Thymus (tissue), 11 donors: ENCODE results near the gene CCDC141. TPM values are rescaled to one million over a fixed set of nuclear protein-coding genes. Genes with fewer than 3 reads are reported as not detected.
"Not testable (repeated sequence)": the region's sequence is repeated elsewhere in the genome, so short reads cannot be mapped to it uniquely, and the experiment has no call there.

Experiments used
- DNase-seq, 9 donors: peaks; one replicate each; pipeline ENCODE4 v3.0.0-alpha.2; 2013; ENCODE audit warnings: low spot score in 9 of 9, low read depth in 6 of 9, missing footprints in 1 of 9
- H3K27ac ChIP-seq, 2 donors: one replicate each; pipeline ENCODE4 v1.5.1; 2013; ENCODE audit warnings: control low read depth in 1 of 2, low read depth in 1 of 2, low read length in 1 of 2, mild to moderate bottlenecking in 1 of 2, moderate library complexity in 1 of 2
- H3K27me3 ChIP-seq, 2 donors: one replicate each; pipeline ENCODE4 v1.5.1; 2013; ENCODE audit warnings: low read length in 1 of 2; ENCODE audit not compliant: control insufficient read depth in 2 of 2, insufficient read depth in 1 of 2
- H3K36me3 ChIP-seq, 2 donors: one replicate each; pipeline ENCODE4 v1.5.1; 2013; ENCODE audit warnings: low read length in 1 of 2, mild to moderate bottlenecking in 1 of 2, moderate library complexity in 1 of 2; ENCODE audit not compliant: control insufficient read depth in 2 of 2, insufficient read depth in 2 of 2
- H3K4me1 ChIP-seq, 2 donors: one replicate each; pipeline ENCODE4 v1.5.1; 2013; ENCODE audit warnings: low read length in 2 of 2; ENCODE audit not compliant: control insufficient read depth in 2 of 2, insufficient read depth in 2 of 2
- H3K4me3 ChIP-seq, 2 donors: one replicate each; pipeline ENCODE4 v1.5.1; 2013; ENCODE audit warnings: low read length in 2 of 2, control low read depth in 1 of 2, mild to moderate bottlenecking in 1 of 2
- H3K9me3 ChIP-seq, 2 donors: one replicate each; pipeline ENCODE4 v1.5.1; 2013; ENCODE audit warnings: low read length in 1 of 2, mild to moderate bottlenecking in 1 of 2; ENCODE audit not compliant: control insufficient read depth in 2 of 2, insufficient read depth in 1 of 2
- WGBS: extraction: QIAGEN DNeasy Blood & Tissue Kit; methylation state at CpG from one replicate; pipeline ENCODE4 v1.1.7; 2013; 5-methylcytosine and 5-hydroxymethylcytosine counted together
- polyA plus RNA-seq: library from polyadenylated mRNA; stranded (reverse); fragments of 200-250 nt; gene quantifications from one replicate; pipeline ENCODE4 v1.2.3, GENCODE V29; 2013
- total RNA-seq: library from RNA; stranded (reverse); fragments of 120-200 nt; gene quantifications from one replicate; pipeline ENCODE4 v1.2.4, GENCODE V29; 2013
- donor health status: healthy.

Gene CCDC141
- total and polyA plus RNA-seq, 2 donors: 0.84 to 5.8 TPM

DNA sequence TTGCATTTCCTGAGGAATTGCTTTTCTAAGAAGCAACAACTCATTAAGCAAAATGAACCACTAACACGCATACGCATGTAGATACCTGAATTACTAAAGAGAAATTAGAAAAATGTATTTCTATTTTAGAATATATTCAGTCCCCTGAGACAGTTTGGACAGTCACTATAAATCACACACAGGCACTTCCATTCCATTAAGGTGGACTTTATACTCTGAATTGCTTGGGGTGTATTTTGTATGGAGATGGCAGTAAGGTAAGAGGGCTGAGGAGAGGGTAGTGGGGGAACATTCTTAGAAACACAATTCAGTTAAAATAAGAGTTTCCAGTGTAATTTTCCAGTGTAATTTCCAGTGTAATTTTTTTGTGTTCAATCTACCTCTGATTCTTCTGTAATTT, 1.8 kb downstream of the CCDC141 start:
- Histone ChIP-seq H3K9me3 (no peaks in the 10 kb centered on the region), H3K27ac (no peak overlapping the region), H3K4me1 (peaks cover 14 to 29% of the 10 kb centered on the region in 2 donors), H3K4me3 (no peak overlapping the region), H3K36me3 (peaks cover 3 to 5% of the 10 kb centered on the region in 2 donors), H3K27me3 (no peaks in the 10 kb centered on the region)
- DNase-seq: no peak
- WGBS: 84% methylated on average over 2 of the region's 2 CpGs

DNA sequence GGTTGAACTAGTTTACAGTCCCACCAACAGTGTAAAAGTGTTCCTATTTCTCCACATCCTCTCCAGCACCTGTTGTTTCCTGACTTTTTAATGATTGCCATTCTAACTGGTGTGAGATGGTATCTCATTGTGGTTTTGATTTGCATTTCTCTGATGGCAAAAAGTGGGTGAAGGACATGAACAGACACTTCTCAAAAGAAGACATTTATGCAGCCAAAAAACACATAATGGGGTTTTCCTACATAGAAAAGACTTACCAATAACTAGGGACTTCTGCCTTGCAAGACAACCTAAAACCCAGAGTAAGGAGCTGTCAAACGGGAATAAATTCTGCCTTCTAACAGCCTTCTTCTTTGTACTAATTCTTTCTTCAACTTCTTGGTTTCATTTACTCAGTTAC, 4.3 kb downstream of the CCDC141 start:
- 4% methylated on average over 1 of the region's 1 CpG for WGBS
- not testable (repeated sequence) for H3K27me3 ChIP-seq, H3K9me3 ChIP-seq, H3K27ac ChIP-seq, H3K4me3 ChIP-seq, DNase-seq, H3K36me3 ChIP-seq
- peaks cover 14 to 19% of the 10 kb centered on the region in 2 donors for H3K4me1 ChIP-seq

DNA sequence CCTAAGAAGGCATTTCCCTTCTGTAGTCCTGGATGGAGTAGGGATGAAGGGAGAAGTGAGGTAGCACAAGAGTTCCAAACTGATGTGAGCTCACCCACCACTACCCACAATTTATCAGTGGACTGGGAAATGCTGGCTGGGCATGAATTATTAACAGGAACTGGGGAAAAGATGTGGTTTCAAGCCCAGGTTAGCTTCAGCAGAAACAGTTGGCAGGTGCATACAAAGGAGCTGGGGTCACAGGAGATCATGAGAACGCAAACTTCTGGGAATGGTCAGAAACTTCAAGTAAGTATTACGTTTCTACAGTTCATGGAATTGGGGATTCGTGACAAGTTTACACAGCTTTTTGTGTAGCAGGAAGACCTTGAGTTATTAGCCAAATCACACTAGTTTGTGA, 5.4 kb downstream of the CCDC141 start:
- H3K9me3 ChIP-seq: no peaks in the 10 kb centered on the region
- H3K36me3 ChIP-seq: peaks cover 3 to 5% of the 10 kb centered on the region in 2 donors
- no peak for DNase-seq
- WGBS: 88% methylated on average over 3 of the region's 3 CpGs
- H3K4me3 ChIP-seq: no peak overlapping the region
- no peaks in the 10 kb centered on the region for H3K27me3 ChIP-seq
- H3K27ac ChIP-seq: no peak overlapping the region
- peaks cover 10 to 13% of the 10 kb centered on the region in 2 donors for H3K4me1 ChIP-seq

DNA sequence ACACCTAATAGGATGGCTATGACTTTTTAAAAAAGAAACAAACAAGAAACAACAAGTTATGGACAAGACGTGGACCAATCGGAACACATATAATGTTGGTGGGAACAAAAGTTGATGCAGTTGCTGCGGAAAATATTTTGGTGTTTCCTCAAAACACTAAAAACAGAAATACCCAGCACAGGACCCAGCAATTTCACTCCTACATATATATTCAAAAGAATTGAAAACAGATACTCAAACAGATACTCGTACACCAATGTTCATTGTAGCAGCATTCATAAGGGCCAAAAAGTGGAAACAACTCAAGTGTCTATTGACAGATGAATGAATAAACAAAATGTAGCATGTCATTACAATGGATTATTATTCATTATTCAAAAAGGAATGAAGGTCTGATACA, 12.1 kb downstream of the CCDC141 start:
- Histone ChIP-seq H3K4me3 (no peak overlapping the region), H3K27ac (no peak overlapping the region), H3K4me1 (no peaks in the 10 kb centered on the region), H3K9me3 (no peaks in the 10 kb centered on the region), H3K27me3 (no peaks in the 10 kb centered on the region), H3K36me3 (no peaks in the 10 kb centered on the region)
- no peak for DNase-seq
- WGBS: 97% methylated on average over 4 of the region's 4 CpGs

DNA sequence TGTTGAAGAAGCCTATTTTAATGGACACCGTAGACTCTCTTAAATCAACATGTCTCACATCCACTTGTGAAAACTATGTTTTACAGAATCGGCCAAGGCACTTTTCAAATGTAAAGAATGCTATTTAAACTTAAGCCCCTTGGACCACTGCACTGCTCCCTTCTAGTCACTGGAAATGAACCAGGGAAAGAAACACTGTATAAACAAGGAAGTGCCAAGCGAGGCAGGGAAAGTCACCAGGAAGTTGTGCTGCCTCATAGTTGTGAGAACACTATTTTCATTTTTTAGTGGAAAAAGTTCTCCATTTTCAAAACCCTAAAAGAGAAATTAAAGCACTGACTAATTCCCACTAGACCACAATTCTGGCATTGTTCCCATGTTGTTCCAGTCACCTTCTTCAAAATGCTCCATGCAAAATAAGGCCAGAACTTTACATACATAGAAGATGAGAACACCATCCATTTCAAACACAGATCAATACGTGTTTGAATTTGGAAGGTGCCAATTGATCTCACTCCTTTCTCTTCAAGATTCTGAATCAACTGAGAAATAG, 13.5 kb downstream of the CCDC141 start:
- Histone ChIP-seq H3K27me3 (no peaks in the 10 kb centered on the region), H3K4me1 (peaks cover 4 to 9% of the 10 kb centered on the region in 2 donors), H3K36me3 (no peaks in the 10 kb centered on the region), H3K27ac (no peak overlapping the region), H3K9me3 (no peaks in the 10 kb centered on the region), H3K4me3 (no peak overlapping the region)
- no peak for DNase-seq
- WGBS: 83% methylated on average over 4 of the region's 4 CpGs

DNA sequence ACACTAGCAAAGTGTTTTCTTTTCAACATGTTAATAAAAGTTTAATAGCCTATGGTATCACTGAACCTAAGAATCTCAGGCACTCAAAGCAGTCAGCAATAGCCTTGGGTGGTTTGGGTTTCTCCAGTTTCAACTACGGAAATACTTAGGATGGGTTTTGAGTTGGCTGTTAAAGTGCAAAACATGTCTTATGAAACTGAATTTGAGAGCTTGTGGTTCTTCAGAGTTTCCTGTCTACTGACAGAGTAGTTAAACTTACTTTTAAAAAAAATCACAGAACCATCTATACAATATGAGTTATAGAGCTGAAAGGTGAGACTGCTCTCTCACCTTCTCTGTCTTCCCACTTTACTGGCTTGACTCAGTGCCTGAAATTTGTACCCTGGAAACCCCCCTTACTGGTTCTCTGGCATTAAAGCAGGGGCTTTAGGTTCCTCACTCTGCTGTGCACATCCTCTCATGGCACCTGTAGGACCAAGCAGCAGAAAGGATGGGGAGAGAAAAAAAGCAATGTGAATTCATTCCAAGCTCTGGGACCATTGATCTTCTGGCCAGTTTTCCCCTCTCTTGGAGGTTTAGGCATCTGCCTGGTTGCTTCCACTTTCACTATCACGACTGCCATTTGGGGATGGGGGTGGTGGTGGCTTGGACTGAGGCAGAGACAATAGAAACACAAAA, 18.1 kb downstream of the CCDC141 start:
- peak overlapping the region in 1 of 2 donors; percentile 2 for H3K4me3 ChIP-seq
- peak in 7 of 9 donors; percentile 45 to 83 (median 55) for DNase-seq
- H3K36me3 ChIP-seq: no peaks in the 10 kb centered on the region
- peaks cover 4 to 9% of the 10 kb centered on the region in 2 donors for H3K4me1 ChIP-seq
- peak overlapping the region; percentile 85 to 90 for H3K27ac ChIP-seq
- H3K9me3 ChIP-seq: peaks cover 0 to 7% of the 10 kb centered on the region in 2 donors
- H3K27me3 ChIP-seq: no peaks in the 10 kb centered on the region
- WGBS: 2% methylated on average over 2 of the region's 2 CpGs

DNA sequence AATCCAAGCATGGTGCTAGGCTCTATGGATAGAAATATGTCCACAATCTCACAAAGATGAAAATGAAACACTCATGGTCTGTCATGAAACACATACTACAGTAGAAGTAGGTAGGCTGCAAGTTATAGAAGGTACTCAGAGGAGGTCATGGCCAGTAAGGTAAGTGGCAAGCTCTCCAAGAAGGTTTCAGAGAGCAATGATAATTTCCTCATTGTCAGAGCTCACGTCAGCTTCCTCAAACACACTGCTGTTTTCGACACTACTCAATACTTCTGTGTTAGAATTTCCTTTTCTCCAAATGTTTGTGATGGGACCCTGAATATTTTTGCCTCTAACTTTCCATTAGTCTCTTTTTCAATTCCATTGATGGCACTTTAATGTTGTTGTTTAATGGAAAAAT, 25.5 kb downstream of the CCDC141 start:
- Histone ChIP-seq H3K9me3 (peaks cover 0 to 16% of the 10 kb centered on the region in 2 donors), H3K27me3 (no peaks in the 10 kb centered on the region), H3K36me3 (no peaks in the 10 kb centered on the region), H3K4me1 (no peaks in the 10 kb centered on the region), H3K27ac (no peak overlapping the region), H3K4me3 (no peak overlapping the region)
- no peak for DNase-seq
- 56% methylated on average over 2 of the region's 2 CpGs for WGBS

DNA sequence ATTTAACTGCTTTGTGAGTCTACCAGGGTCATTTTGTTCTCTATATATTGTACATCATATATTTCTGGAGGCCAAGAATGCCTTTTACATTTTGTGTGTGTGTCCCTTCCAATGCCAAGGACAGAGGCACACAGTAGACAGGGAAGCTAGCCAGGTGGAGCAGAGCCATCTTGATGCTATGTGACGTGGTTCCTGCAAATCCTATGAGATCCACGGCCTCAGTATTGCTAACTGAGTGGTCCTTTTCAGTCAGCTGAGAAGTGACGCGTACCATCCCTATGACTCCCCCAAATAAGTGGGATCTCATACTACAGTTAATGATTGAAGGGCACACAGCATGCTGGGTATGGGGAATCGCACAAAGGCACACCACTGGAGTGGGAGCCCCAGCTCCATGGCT, 27.3 kb downstream of the CCDC141 start:
- whole genome bisulfite sequencing: 97% methylated on average over 5 of the region's 5 CpGs

DNA sequence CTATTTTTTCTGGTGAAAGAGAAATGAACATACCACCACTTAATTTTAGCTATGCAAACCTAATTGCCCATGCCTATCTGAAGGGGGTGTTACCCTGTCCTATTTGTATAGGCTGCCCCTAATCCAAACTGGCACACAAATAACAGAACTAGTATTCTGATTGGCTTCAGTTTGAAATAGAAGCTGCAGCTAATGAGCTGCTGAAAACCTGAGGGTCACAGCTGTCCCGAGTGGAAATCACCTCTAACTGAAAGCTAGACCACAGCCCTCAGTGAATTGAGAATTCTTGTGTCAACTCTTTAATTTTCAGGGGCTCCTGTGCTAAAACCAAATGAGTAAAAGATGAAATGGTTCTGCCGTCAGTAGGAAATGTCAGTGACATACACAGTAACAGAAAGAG, 28.7 kb downstream of the CCDC141 start:
- H3K4me1 ChIP-seq: peaks cover 2 to 6% of the 10 kb centered on the region in 2 donors

More for the DNA sequence above, 27.3 kb downstream of the CCDC141 start:
- peaks cover 1 to 4% of the 10 kb centered on the region in 2 donors for H3K4me1 ChIP-seq
- H3K27me3 ChIP-seq: no peaks in the 10 kb centered on the region
- no peaks in the 10 kb centered on the region for H3K36me3 ChIP-seq
- no peak overlapping the region for H3K4me3 ChIP-seq
- peaks cover 0 to 16% of the 10 kb centered on the region in 2 donors for H3K9me3 ChIP-seq
- H3K27ac ChIP-seq: no peak overlapping the region
- no peak for DNase-seq

More for the DNA sequence above, 28.7 kb downstream of the CCDC141 start:
- no peak for DNase-seq
- Histone ChIP-seq H3K36me3 (no peaks in the 10 kb centered on the region), H3K27ac (no peak overlapping the region), H3K27me3 (no peaks in the 10 kb centered on the region), H3K9me3 (peaks cover 0 to 3% of the 10 kb centered on the region in 2 donors), H3K4me3 (no peak overlapping the region)
- 67% methylated on average over 2 of the region's 2 CpGs for WGBS
